Left lung (tissue), 10 donors: ENCODE measurements around the gene NAP1L4. TPM values are rescaled to one million over a fixed set of nuclear protein-coding genes. Genes with fewer than 3 reads are reported as not detected.

Experiments used
- ATAC-seq: fragments of 200-7000 bp; cut with Tn5 transposase; one replicate; pipeline ENCODE4 v1.9.1; 2020; ENCODE audit warnings: moderate library complexity
- DNase-seq, 4 donors: peaks; one replicate each; pipeline ENCODE4 v3.0.0-alpha.2; 2013 to 2020
- H3K27ac ChIP-seq, 2 donors: fragments of 200-600 bp; sonication (generic) in 1 of 2; one replicate each; pipeline versions ENCODE4 v1.5.0 to v1.8.0; 2020 to 2021
- H3K27me3 ChIP-seq, 2 donors: fragments of 200-600 bp; sonication (generic) in 1 of 2; one replicate each; pipeline versions ENCODE4 v1.5.0 to v1.8.0; 2020 to 2021
- H3K36me3 ChIP-seq, 2 donors: fragments of 200-600 bp; sonication (generic) in 1 of 2; one replicate each; pipeline versions ENCODE4 v1.5.0 to v1.8.0; 2020 to 2021
- H3K4me1 ChIP-seq, 2 donors: fragments of 200-600 bp; one replicate each; pipeline ENCODE4 v1.8.0; 2021
- H3K4me3 ChIP-seq, 2 donors: fragments of 200-600 bp; sonication (generic) in 1 of 2; one replicate each; pipeline versions ENCODE4 v1.5.0 to v1.8.0; 2020 to 2021; ENCODE audit warnings: mild to moderate bottlenecking in 1 of 2
- H3K9me3 ChIP-seq, 2 donors: fragments of 200-600 bp; sonication (generic) in 1 of 2; one replicate each; pipeline versions ENCODE4 v1.5.0 to v1.8.0; 2020 to 2021
- CTCF ChIP-seq, 2 donors: fragments of 200-600 bp; sonication (generic) in 1 of 2; IDR thresholded peaks; one replicate each; pipeline versions ENCODE4 v1.5.0 to v1.8.0; 2021; ENCODE audit warnings: antibody characterized with exemption in 2 of 2
- intact Hi-C, 2 donors: fragments of 100-400 bp; cut with DNase I; formaldehyde crosslinking; loops; one replicate each; pipeline versions ENCODE4 v1.11.2 to v1.14.2; 2022
- polyA plus RNA-seq, 6 donors: library from polyadenylated mRNA; unstranded; fragments of 120-200 nt; gene quantifications; one replicate each; pipeline ENCODE4 v1.2.1, GENCODE V29; 2013; ENCODE audit not compliant: insufficient read length in 6 of 6
- total RNA-seq, 2 donors: library from RNA; stranded (reverse); fragmentation: NEBNext Ultra II Directional; extraction: Animal tissue kit (Norgen Biotek cat#: 25700); gene quantifications; one replicate each; pipeline ENCODE4 v1.2.1, GENCODE V29; 2021
- donor health status: DM: no; HTN: yes; CAD: no.
- donor health status: DM: no; HTN: no; CAD: no.

Gene NAP1L4
- total and polyA plus RNA-seq, 8 donors = 101 to 204 (median 180) TPM

GRCh38 chr11:2924381-2924780, 67.7 kb downstream of the NAP1L4 start:
- ATAC-seq = no peak

GRCh38 chr11:2923446-2924375, 68.4 kb downstream of the NAP1L4 start:
- DNase-seq = peak in 1 of 4 donors; percentile 76
- Histone ChIP-seq H3K27me3 (peaks cover 0 to 21% of the 10 kb centered on the region in 2 donors), H3K4me3 (no peak overlapping the region), H3K4me1 (peaks cover 0 to 18% of the 10 kb centered on the region in 2 donors), H3K36me3 (no peaks in the 10 kb centered on the region), H3K9me3 (no peaks in the 10 kb centered on the region), H3K27ac (no peak overlapping the region)
- ATAC-seq = peak; percentile 80
- intact Hi-C loops = no loop called here
- TF ChIP-seq CTCF (IDR thresholded peaks at IDR 0.05) = no peak

More at GRCh38 chr11:2924381-2924780, 67.7 kb downstream of the NAP1L4 start:
- Histone ChIP-seq H3K9me3 (no peaks in the 10 kb centered on the region), H3K4me3 (no peak overlapping the region), H3K27me3 (peaks cover 0 to 28% of the 10 kb centered on the region in 2 donors), H3K27ac (no peak overlapping the region), H3K4me1 (peaks cover 0 to 25% of the 10 kb centered on the region in 2 donors), H3K36me3 (no peaks in the 10 kb centered on the region)
- DNase-seq = no peak
- intact Hi-C loops = no loop called here
- no peak for TF ChIP-seq CTCF (IDR thresholded peaks at IDR 0.05)

- Histone ChIP-seq H3K36me3 (no peaks in the 10 kb centered on the region), H3K4me1 (peaks cover 0 to 8% of the 10 kb centered on the region in 2 donors), H3K27ac (no peak overlapping the region), H3K9me3 (no peaks in the 10 kb centered on the region), H3K27me3 (peaks cover 0 to 11% of the 10 kb centered on the region in 2 donors), H3K4me3 (no peak overlapping the region)
- TF ChIP-seq CTCF (IDR thresholded peaks at IDR 0.05) = no peak
- DNase-seq = peak in 1 of 4 donors; percentile 59
- ATAC-seq = no peak
- intact Hi-C loops = no loop called here
These were observed 69.5 kb downstream of the NAP1L4 start for GRCh38 chr11:2922655-2923054.

GRCh38 chr11:2921742-2922493, 70.2 kb downstream of the NAP1L4 start:
- Histone ChIP-seq H3K27me3 (peaks cover 0 to 3% of the 10 kb centered on the region in 2 donors), H3K36me3 (no peaks in the 10 kb centered on the region), H3K9me3 (no peaks in the 10 kb centered on the region), H3K27ac (no peak overlapping the region), H3K4me3 (no peak overlapping the region), H3K4me1 (peaks cover 0 to under 1% of the 10 kb centered on the region in 2 donors)
- no peak for TF ChIP-seq CTCF (IDR thresholded peaks at IDR 0.05)
- ATAC-seq = no peak
- DNase-seq = peak in 1 of 4 donors; percentile 76
- intact Hi-C loops = no loop called here

- intact Hi-C loops = no loop called here
- Histone ChIP-seq H3K4me1 (no peaks in the 10 kb centered on the region), H3K36me3 (no peaks in the 10 kb centered on the region), H3K9me3 (no peaks in the 10 kb centered on the region), H3K4me3 (no peak overlapping the region), H3K27me3 (no peaks in the 10 kb centered on the region), H3K27ac (no peak overlapping the region)
- ATAC-seq (no peak), DNase-seq (peak in 1 of 4 donors; percentile 72)
- no peak for TF ChIP-seq CTCF (IDR thresholded peaks at IDR 0.05)
These were observed 70.9 kb downstream of the NAP1L4 start for GRCh38 chr11:2921261-2921660.
